Right lobe of liver (tissue), 6 donors: ENCODE results near the gene SEC14L5. TPM values are rescaled to one million over a fixed set of nuclear protein-coding genes. Genes with fewer than 3 reads are reported as not detected.

ENCODE experiments used
- ATAC-seq, 4 donors: fragments of 200-7000 bp; cut with Tn5 transposase; one replicate each; pipeline ENCODE4 v1.9.1; 2020; ENCODE audit warnings: mild to moderate bottlenecking in 4 of 4, moderate library complexity in 4 of 4
- DNase-seq, 3 donors: peaks; one replicate each; pipeline ENCODE4 v3.0.0-alpha.2; 2020
- H3K27ac ChIP-seq, 3 donors: fragments of 200-600 bp; one replicate each; pipeline ENCODE4 v1.8.0; 2022
- H3K27me3 ChIP-seq, 2 donors: fragments of 200-600 bp; one replicate each; pipeline ENCODE4 v1.8.0; 2022
- H3K36me3 ChIP-seq, 4 donors: fragments of 200-600 bp; sonication (generic) in 1 of 4; one replicate each; pipeline versions ENCODE4 v1.5.1 to v1.8.0; 2017 to 2022; ENCODE audit warnings: control low read depth in 1 of 4
- H3K4me1 ChIP-seq, 4 donors: fragments of 200-600 bp; sonication (generic) in 1 of 4; one replicate each; pipeline versions ENCODE4 v1.5.1 to v1.8.0; 2017 to 2022; ENCODE audit warnings: control low read depth in 1 of 4
- H3K4me3 ChIP-seq, 3 donors: fragments of 200-600 bp; one replicate each; pipeline ENCODE4 v1.8.0; 2022
- H3K9me3 ChIP-seq, 4 donors: fragments of 200-600 bp; sonication (generic) in 1 of 4; one replicate each; pipeline versions ENCODE4 v1.5.1 to v1.8.0; 2017 to 2022; ENCODE audit warnings: control low read depth in 1 of 4
- POLR2A ChIP-seq: fragments of 450-650 bp; IDR thresholded peaks from one replicate; pipeline ENCODE4 v1.6.1; 2017; ENCODE audit warnings: antibody characterized with exemption, mild to moderate bottlenecking
- WGBS: methylation state at CpG from one replicate; pipeline ENCODE4 v1.1.6; 2018; ENCODE audit warnings: low coverage, low lambda C conversion rate; ENCODE audit not compliant: insufficient coverage; ENCODE audit errors: missing lambda C conversion rate; 5-methylcytosine and 5-hydroxymethylcytosine counted together
- intact Hi-C, 2 donors: fragments of 100-400 bp; cut with DNase I; formaldehyde crosslinking; loops; one replicate each; pipeline versions ENCODE4 v1.11.2 to v1.14.1; 2022
- total RNA-seq, 6 experiments: library from RNA; depleted of rRNA in 2 of 6; stranded (reverse); fragments of >200 nt in 2 of 6; fragmentation: NEBNext Ultra II Directional in 3 of 6; extraction: Animal tissue kit (Norgen Biotek cat#: 25700) in 3 of 6; gene quantifications; one replicate each; pipeline versions ENCODE4 v1.1.0 to v1.2.4, GENCODE V29; 2016 to 2023
- TF ChIP-seq, protein P1 (sequence below), 4 donors: fragments of 200-600 bp in 3 of 4; fragments of 450-650 bp in 1 of 4; IDR thresholded peaks; one replicate each; pipeline versions ENCODE4 v1.5.1 to v1.8.0; 2016 to 2022; ENCODE audit warnings: antibody characterized with exemption in 4 of 4, mild to moderate bottlenecking in 2 of 4
- donor health status: DM: no; HTN: yes; CAD: no.
- donor health status: DM: no; HTN: no; CAD: no.
- donor health status: DM: no; HTN: no; CAD: no.
- donor health status: DM: no; HTN: yes; CAD: no.
- donor health status: DM: no; HTN: yes; CAD: no.

Gene SEC14L5
- total RNA-seq, 6 experiments from 2014 or later, result 0.09 to 1.1 (median 0.60) TPM; not detected in 1

DNA sequence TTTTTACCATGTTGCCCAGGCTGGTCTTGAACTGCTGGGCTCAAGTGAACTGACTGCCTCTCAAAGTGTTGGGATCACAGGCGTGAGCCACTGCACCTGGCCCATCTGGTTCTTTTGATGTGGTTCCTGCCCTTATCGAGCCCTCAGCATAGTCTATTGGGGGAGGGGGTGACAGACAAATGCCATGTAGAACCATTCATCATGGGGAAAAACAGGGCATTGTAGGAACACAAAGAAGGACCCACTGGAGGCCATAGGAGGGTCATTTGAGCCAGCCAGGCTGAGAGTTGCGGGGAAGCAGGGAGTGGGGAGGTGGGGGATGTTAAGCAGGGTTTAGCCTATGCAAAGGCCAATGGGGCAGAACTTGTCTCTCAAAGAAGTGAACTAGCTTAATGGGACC, 11.9 kb downstream of the SEC14L5 start:
- Histone ChIP-seq H3K4me1 (no peaks in the 10 kb centered on the region), H3K36me3 (no peaks in the 10 kb centered on the region), H3K27ac (no peak overlapping the region), H3K27me3 (no peaks in the 10 kb centered on the region), H3K4me3 (no peak overlapping the region), H3K9me3 (no peaks in the 10 kb centered on the region)
- intact Hi-C loops, result no loop called here
- TF ChIP-seq, protein P1, sequence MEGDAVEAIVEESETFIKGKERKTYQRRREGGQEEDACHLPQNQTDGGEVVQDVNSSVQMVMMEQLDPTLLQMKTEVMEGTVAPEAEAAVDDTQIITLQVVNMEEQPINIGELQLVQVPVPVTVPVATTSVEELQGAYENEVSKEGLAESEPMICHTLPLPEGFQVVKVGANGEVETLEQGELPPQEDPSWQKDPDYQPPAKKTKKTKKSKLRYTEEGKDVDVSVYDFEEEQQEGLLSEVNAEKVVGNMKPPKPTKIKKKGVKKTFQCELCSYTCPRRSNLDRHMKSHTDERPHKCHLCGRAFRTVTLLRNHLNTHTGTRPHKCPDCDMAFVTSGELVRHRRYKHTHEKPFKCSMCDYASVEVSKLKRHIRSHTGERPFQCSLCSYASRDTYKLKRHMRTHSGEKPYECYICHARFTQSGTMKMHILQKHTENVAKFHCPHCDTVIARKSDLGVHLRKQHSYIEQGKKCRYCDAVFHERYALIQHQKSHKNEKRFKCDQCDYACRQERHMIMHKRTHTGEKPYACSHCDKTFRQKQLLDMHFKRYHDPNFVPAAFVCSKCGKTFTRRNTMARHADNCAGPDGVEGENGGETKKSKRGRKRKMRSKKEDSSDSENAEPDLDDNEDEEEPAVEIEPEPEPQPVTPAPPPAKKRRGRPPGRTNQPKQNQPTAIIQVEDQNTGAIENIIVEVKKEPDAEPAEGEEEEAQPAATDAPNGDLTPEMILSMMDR (IDR thresholded peaks at IDR 0.05), result no peak
- no peak for TF ChIP-seq POLR2A
- 52% methylated on average over 3 of the region's 3 CpGs for WGBS
- DNase-seq (no peak), ATAC-seq (no peak)

DNA sequence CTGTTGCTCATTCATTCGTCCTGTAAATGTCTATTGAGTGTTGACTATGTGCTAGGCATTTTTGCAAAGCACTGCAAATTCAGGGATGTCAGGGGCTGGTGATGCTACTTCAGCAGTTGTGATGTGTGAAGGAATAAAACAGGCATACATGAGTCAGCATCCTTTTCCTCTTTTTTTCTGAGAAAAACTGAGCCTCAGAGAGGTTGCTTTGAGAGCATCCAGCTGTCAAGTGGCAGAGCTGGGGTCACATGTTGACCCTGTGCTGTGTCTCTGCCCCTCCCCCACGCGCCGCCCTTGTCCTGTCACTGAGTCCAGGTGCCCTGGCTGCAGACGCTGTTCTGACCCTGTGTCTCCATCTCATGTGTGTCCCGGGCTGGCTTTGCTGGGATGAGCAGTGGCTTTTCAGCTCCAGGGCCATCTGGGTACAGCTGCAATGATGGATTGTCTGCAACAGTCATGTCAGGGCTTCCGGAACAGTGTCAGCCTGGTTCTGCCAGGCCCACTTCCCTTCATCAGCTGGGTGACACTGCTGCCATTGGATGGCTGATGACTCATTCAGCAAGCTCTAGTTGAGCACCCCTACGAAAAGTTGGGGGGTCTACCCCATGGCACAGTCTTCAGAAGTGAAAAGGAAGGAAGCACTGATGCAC, 14.9 kb downstream of the SEC14L5 start:
- H3K4me3 ChIP-seq, result no peak overlapping the region
- TF ChIP-seq, protein P1 (IDR thresholded peaks at IDR 0.05), result no peak
- no peak for TF ChIP-seq POLR2A
- H3K27me3 ChIP-seq, result no peaks in the 10 kb centered on the region
- no peaks in the 10 kb centered on the region for H3K4me1 ChIP-seq
- DNase-seq (no peak), ATAC-seq (no peak)
- WGBS, result 24% methylated on average over 7 of the region's 8 CpGs
- intact Hi-C loops, result no loop called here
- H3K36me3 ChIP-seq, result no peaks in the 10 kb centered on the region
- no peaks in the 10 kb centered on the region for H3K9me3 ChIP-seq
- no peak overlapping the region for H3K27ac ChIP-seq

DNA sequence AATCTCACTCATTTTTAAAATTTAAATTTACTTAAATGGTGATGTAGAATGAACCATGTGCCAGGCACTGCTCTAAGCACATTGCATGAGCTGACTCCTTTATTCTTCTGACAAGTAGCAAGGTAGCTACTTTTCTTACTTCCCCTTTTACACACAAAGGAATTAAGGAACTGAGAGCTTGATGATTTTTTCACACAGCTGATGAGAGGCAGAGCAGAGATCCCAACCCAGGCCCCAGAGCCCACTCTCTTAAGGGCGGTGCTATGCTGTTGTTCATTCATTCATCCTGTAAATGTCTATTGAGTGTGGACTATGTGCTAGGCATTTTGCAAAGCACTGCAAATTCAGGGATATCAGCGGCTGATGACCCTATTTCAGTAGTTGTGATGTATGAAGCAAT, 17.9 kb downstream of the SEC14L5 start:
- no peak for DNase-seq
- ATAC-seq, result no peak
- 44% methylated on average over 1 of the region's 2 CpGs for WGBS
- no peaks in the 10 kb centered on the region for H3K9me3 ChIP-seq
- TF ChIP-seq POLR2A, result no peak
- TF ChIP-seq, protein P1 (IDR thresholded peaks at IDR 0.05), result no peak
- no peaks in the 10 kb centered on the region for H3K27me3 ChIP-seq
- H3K4me1 ChIP-seq, result no peaks in the 10 kb centered on the region
- intact Hi-C loops, result no loop called here
- no peak overlapping the region for H3K4me3 ChIP-seq
- H3K27ac ChIP-seq, result no peak overlapping the region
- H3K36me3 ChIP-seq, result no peaks in the 10 kb centered on the region

DNA sequence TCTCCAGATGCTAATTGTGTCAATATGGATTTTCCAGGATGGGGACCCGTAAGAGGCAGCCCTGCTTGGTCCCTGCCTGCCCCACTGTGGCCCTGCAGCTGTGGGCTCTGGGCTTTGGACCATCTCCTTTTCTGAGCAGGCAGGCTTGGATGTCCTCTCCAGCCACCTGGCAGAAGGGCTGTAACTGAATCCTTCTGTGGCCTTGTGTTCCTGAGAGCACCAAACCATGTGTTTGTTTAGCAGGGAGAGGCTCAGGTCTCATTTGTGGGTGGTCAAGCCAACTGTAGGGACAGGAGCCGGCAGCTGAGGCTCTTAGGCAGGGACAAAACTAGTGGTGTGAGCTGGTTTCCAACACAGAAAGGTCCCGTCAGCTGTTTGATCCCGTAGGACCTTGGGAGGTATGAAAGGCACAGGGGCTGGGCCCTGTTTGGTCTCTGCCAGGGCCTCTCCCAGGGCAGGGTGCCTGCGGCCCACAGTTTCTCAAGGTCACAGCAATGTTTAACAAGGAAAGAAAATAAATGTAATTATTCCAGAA, 18.5 kb downstream of the SEC14L5 start:
- WGBS, result 68% methylated on average over 5 of the region's 5 CpGs
- Histone ChIP-seq H3K4me3 (no peak overlapping the region), H3K27ac (no peak overlapping the region), H3K36me3 (no peaks in the 10 kb centered on the region), H3K9me3 (no peaks in the 10 kb centered on the region), H3K4me1 (no peaks in the 10 kb centered on the region), H3K27me3 (no peaks in the 10 kb centered on the region)
- intact Hi-C loops, result no loop called here
- no peak for TF ChIP-seq POLR2A
- TF ChIP-seq, protein P1 (IDR thresholded peaks at IDR 0.05), result no peak
- no peak for ATAC-seq
- DNase-seq, result no peak
